ENCODE results near the gene ZEB2. TPM values are rescaled to one million over a fixed set of nuclear protein-coding genes. Genes with fewer than 3 reads are reported as not detected.

ZEB2 gene
- total RNA-seq, 5 donors from 2014 or later (not counting 1 experiment from before 2014, with no cell fraction given), result 8.9 to 106 (median 23.7) TPM

- DNase-seq (no peak), ATAC-seq (replicated peaks in 1 of 4) (no peak)
- H3K4me1 Mint-ChIP-seq, result peaks cover 0 to 16% (median 4%) of the 10 kb centered on the region in 3 donors
- H3K4me3 Mint-ChIP-seq, result no peak overlapping the region
- H3K36me3 ChIP-seq (ENCODE audit: control insufficient read depth in 2 of 2, extremely low read depth in 1 of 2, insufficient read depth in 1 of 2, low read length in 1 of 2), result no peaks in the 10 kb centered on the region
- H3K9me3 Mint-ChIP-seq, result no peaks in the 10 kb centered on the region
- WGBS (ENCODE audit: insufficient coverage), result no CpG with 5 or more reads among the region's 5 CpGs
- H3K27ac Mint-ChIP-seq, result no peak overlapping the region
- ChIA-PET CTCF (no interaction called here), POLR2A (interaction anchor here in 1 of 2 donors (0.7 kb wide), 2 partner anchors 36 to 108 kb away, joined by 3 read pairs; no protein-coding TSS in a partner anchor)
- peaks cover 3 to 5% of the 10 kb centered on the region in 2 donors for H3K27me3 Mint-ChIP-seq
- H3K27ac ChIP-seq (ENCODE audit: low read length), result no peak overlapping the region
- peaks cover 0 to 11% of the 10 kb centered on the region in 2 experiments for H3K4me1 ChIP-seq (ENCODE audit: control insufficient read depth in 1 of 2, extremely low read depth in 1 of 2, insufficient read depth in 2 of 2, low read length in 2 of 2)
- no peaks in the 10 kb centered on the region for H3K9me3 ChIP-seq
- H3K27me3 ChIP-seq (replicated peaks in 1 of 2; ENCODE audit: control insufficient read depth in 2 of 2, extremely low read depth in 1 of 2, insufficient read depth in 2 of 2, low read length in 1 of 2), result no peaks in the 10 kb centered on the region
- H3K4me3 ChIP-seq (ENCODE audit: control insufficient read depth in 1 of 2, extremely low read depth in 1 of 2, low read length in 1 of 2), result no peak overlapping the region
- no peaks in the 10 kb centered on the region for H3K36me3 Mint-ChIP-seq
These were observed 55.2 kb downstream of the ZEB2 start for GRCh38 chr2:144464730-144465129.

GRCh38 chr2:144463266-144463665 lies 56.7 kb downstream of the ZEB2 start:
- Mint-ChIP-seq H3K27me3 (peaks cover 3 to 5% of the 10 kb centered on the region in 2 donors), H3K4me1 (peaks cover 0 to 30% (median 16%) of the 10 kb centered on the region in 3 donors), H3K4me3 (no peak overlapping the region), H3K27ac (no peak overlapping the region), H3K9me3 (no peaks in the 10 kb centered on the region), H3K36me3 (no peaks in the 10 kb centered on the region)
- Histone ChIP-seq H3K4me1 (ENCODE audit: control insufficient read depth in 1 of 2, extremely low read depth in 1 of 2, insufficient read depth in 2 of 2, low read length in 2 of 2) (peaks cover 0 to 14% of the 10 kb centered on the region in 2 experiments), H3K9me3 (no peaks in the 10 kb centered on the region), H3K27ac (ENCODE audit: low read length) (peak overlapping the region; percentile 91), H3K4me3 (ENCODE audit: control insufficient read depth in 1 of 2, extremely low read depth in 1 of 2, low read length in 1 of 2) (no peak overlapping the region), H3K27me3 (replicated peaks in 1 of 2; ENCODE audit: control insufficient read depth in 2 of 2, extremely low read depth in 1 of 2, insufficient read depth in 2 of 2, low read length in 1 of 2) (no peaks in the 10 kb centered on the region), H3K36me3 (ENCODE audit: control insufficient read depth in 2 of 2, extremely low read depth in 1 of 2, insufficient read depth in 1 of 2, low read length in 1 of 2) (no peaks in the 10 kb centered on the region)
- ChIA-PET POLR2A (no interaction called here), CTCF (no interaction called here)
- WGBS (ENCODE audit: insufficient coverage), result no CpG with 5 or more reads among the region's 5 CpGs
- ATAC-seq (replicated peaks in 1 of 4) (no peak), DNase-seq (no peak)

GRCh38 chr2:144462266-144462665 lies 57.7 kb downstream of the ZEB2 start:
- Histone ChIP-seq H3K9me3 (no peaks in the 10 kb centered on the region), H3K27me3 (replicated peaks in 1 of 2; ENCODE audit: control insufficient read depth in 2 of 2, extremely low read depth in 1 of 2, insufficient read depth in 2 of 2, low read length in 1 of 2) (no peaks in the 10 kb centered on the region), H3K36me3 (ENCODE audit: control insufficient read depth in 2 of 2, extremely low read depth in 1 of 2, insufficient read depth in 1 of 2, low read length in 1 of 2) (no peaks in the 10 kb centered on the region), H3K27ac (ENCODE audit: low read length) (peak overlapping the region; percentile 91), H3K4me1 (ENCODE audit: control insufficient read depth in 1 of 2, extremely low read depth in 1 of 2, insufficient read depth in 2 of 2, low read length in 2 of 2) (peaks cover 0 to 17% of the 10 kb centered on the region in 2 experiments), H3K4me3 (ENCODE audit: control insufficient read depth in 1 of 2, extremely low read depth in 1 of 2, low read length in 1 of 2) (no peak overlapping the region)
- POLR2A ChIA-PET, result no interaction called here
- Mint-ChIP-seq H3K4me1 (peaks cover 0 to 34% (median 16%) of the 10 kb centered on the region in 3 donors), H3K27ac (peak overlapping the region; percentile 22 to 60), H3K27me3 (peaks cover 0 to 2% of the 10 kb centered on the region in 2 donors), H3K9me3 (no peaks in the 10 kb centered on the region), H3K4me3 (no peak overlapping the region), H3K36me3 (no peaks in the 10 kb centered on the region)
- CTCF ChIA-PET, result no interaction called here
- WGBS (ENCODE audit: insufficient coverage), result 90% methylated on average over 2 of the region's 6 CpGs
- no peak for ATAC-seq (replicated peaks in 1 of 4)
- no peak for DNase-seq

GRCh38 chr2:144461308-144461766 lies 58.6 kb downstream of the ZEB2 start:
- H3K4me1 Mint-ChIP-seq, result peaks cover 0 to 37% (median 16%) of the 10 kb centered on the region in 3 donors
- peak overlapping the region; percentile 91 for H3K27ac ChIP-seq (ENCODE audit: low read length)

GRCh38 chr2:144460727-144461307 lies 59.1 kb downstream of the ZEB2 start:
- no peaks in the 10 kb centered on the region for H3K9me3 Mint-ChIP-seq
- no peak overlapping the region for H3K4me3 Mint-ChIP-seq
- POLR2A ChIA-PET, result interaction anchor here (0.6 to 1.8 kb wide), 5 partner anchors 8 to 54 kb away, joined by 3 to 8 read pairs (median 5); no protein-coding TSS in a partner anchor
- Histone ChIP-seq H3K4me3 (ENCODE audit: control insufficient read depth in 1 of 2, extremely low read depth in 1 of 2, low read length in 1 of 2) (no peak overlapping the region), H3K27ac (ENCODE audit: low read length) (peak overlapping the region; percentile 91), H3K27me3 (replicated peaks in 1 of 2; ENCODE audit: control insufficient read depth in 2 of 2, extremely low read depth in 1 of 2, insufficient read depth in 2 of 2, low read length in 1 of 2) (no peaks in the 10 kb centered on the region), H3K36me3 (ENCODE audit: control insufficient read depth in 2 of 2, extremely low read depth in 1 of 2, insufficient read depth in 1 of 2, low read length in 1 of 2) (no peaks in the 10 kb centered on the region), H3K4me1 (ENCODE audit: control insufficient read depth in 1 of 2, extremely low read depth in 1 of 2, insufficient read depth in 2 of 2, low read length in 2 of 2) (peaks cover 0 to 18% of the 10 kb centered on the region in 2 experiments), H3K9me3 (no peaks in the 10 kb centered on the region)
- CTCF ChIA-PET, result no interaction called here
- ATAC-seq (replicated peaks in 1 of 4) (no peak), DNase-seq (no peak)
- no peak overlapping the region for H3K27ac Mint-ChIP-seq
- peaks cover 0 to 42% (median 16%) of the 10 kb centered on the region in 3 donors for H3K4me1 Mint-ChIP-seq
- H3K27me3 Mint-ChIP-seq, result peaks cover 1 to 3% of the 10 kb centered on the region in 2 donors
- no peaks in the 10 kb centered on the region for H3K36me3 Mint-ChIP-seq
- whole genome bisulfite sequencing (ENCODE audit: insufficient coverage), result no CpG with 5 or more reads among the region's 6 CpGs

More at GRCh38 chr2:144461308-144461766, 58.6 kb downstream of the ZEB2 start:
- ChIA-PET POLR2A (interaction anchor here in 1 of 2 donors (0.6 kb wide), 1 partner anchor 10 kb away, joined by 3 read pairs; no protein-coding TSS in a partner anchor), CTCF (no interaction called here)
- no peaks in the 10 kb centered on the region for H3K9me3 ChIP-seq
- H3K27ac Mint-ChIP-seq, result no peak overlapping the region
- DNase-seq, result no peak
- H3K4me3 Mint-ChIP-seq, result no peak overlapping the region
- H3K4me1 ChIP-seq (ENCODE audit: control insufficient read depth in 1 of 2, extremely low read depth in 1 of 2, insufficient read depth in 2 of 2, low read length in 2 of 2), result peaks cover 0 to 18% of the 10 kb centered on the region in 2 experiments
- H3K9me3 Mint-ChIP-seq, result no peaks in the 10 kb centered on the region
- H3K36me3 Mint-ChIP-seq, result no peaks in the 10 kb centered on the region
- H3K36me3 ChIP-seq (ENCODE audit: control insufficient read depth in 2 of 2, extremely low read depth in 1 of 2, insufficient read depth in 1 of 2, low read length in 1 of 2), result no peaks in the 10 kb centered on the region
- WGBS (ENCODE audit: insufficient coverage), result 88% methylated on average over 8 of the region's 9 CpGs
- H3K27me3 Mint-ChIP-seq, result peaks cover 0 to 3% of the 10 kb centered on the region in 2 donors
- ATAC-seq (replicated peaks in 1 of 4), result no peak
- H3K4me3 ChIP-seq (ENCODE audit: control insufficient read depth in 1 of 2, extremely low read depth in 1 of 2, low read length in 1 of 2), result no peak overlapping the region
- no peaks in the 10 kb centered on the region for H3K27me3 ChIP-seq (replicated peaks in 1 of 2; ENCODE audit: control insufficient read depth in 2 of 2, extremely low read depth in 1 of 2, insufficient read depth in 2 of 2, low read length in 1 of 2)

GRCh38 chr2:144459937-144460336 lies 60.0 kb downstream of the ZEB2 start:
- no peaks in the 10 kb centered on the region for H3K36me3 Mint-ChIP-seq
- H3K9me3 Mint-ChIP-seq, result no peaks in the 10 kb centered on the region
- H3K36me3 ChIP-seq (ENCODE audit: control insufficient read depth in 2 of 2, extremely low read depth in 1 of 2, insufficient read depth in 1 of 2, low read length in 1 of 2), result no peaks in the 10 kb centered on the region
- ATAC-seq (replicated peaks in 1 of 4) (peak; percentile 43 to 82 (median 68)), DNase-seq (peak in 31 of 35 experiments; percentile 11 to 82 (median 44))
- H3K4me3 Mint-ChIP-seq, result peak overlapping the region in 1 of 3 donors; percentile 0
- H3K9me3 ChIP-seq, result no peaks in the 10 kb centered on the region
- H3K27me3 Mint-ChIP-seq, result peaks cover 5 to 6% of the 10 kb centered on the region in 2 donors
- POLR2A ChIA-PET, result interaction anchor here in 1 of 2 donors (0.5 to 1.8 kb wide), 9 partner anchors 9 to 65 kb away, joined by 3 to 8 read pairs (median 4); no protein-coding TSS in a partner anchor
- CTCF ChIA-PET, result interaction anchor here in 1 of 2 donors (0.8 kb wide), 1 partner anchor 51 kb away, joined by 3 read pairs; no protein-coding TSS in a partner anchor
- H3K4me3 ChIP-seq (ENCODE audit: control insufficient read depth in 1 of 2, extremely low read depth in 1 of 2, low read length in 1 of 2), result no peak overlapping the region
- peaks cover 0 to 18% of the 10 kb centered on the region in 2 experiments for H3K4me1 ChIP-seq (ENCODE audit: control insufficient read depth in 1 of 2, extremely low read depth in 1 of 2, insufficient read depth in 2 of 2, low read length in 2 of 2)
- 53% methylated on average over 3 of the region's 5 CpGs for WGBS (ENCODE audit: insufficient coverage)
- no peaks in the 10 kb centered on the region for H3K27me3 ChIP-seq (replicated peaks in 1 of 2; ENCODE audit: control insufficient read depth in 2 of 2, extremely low read depth in 1 of 2, insufficient read depth in 2 of 2, low read length in 1 of 2)
- H3K27ac Mint-ChIP-seq, result peak overlapping the region; percentile 76 to 80
- peaks cover 0 to 51% (median 16%) of the 10 kb centered on the region in 3 donors for H3K4me1 Mint-ChIP-seq
- peak overlapping the region; percentile 91 for H3K27ac ChIP-seq (ENCODE audit: low read length)

Measured in T-cell (primary cell).